H9 (cell line): ENCODE measurements around the gene MUC5B. TPM values are rescaled to one million over a fixed set of nuclear protein-coding genes. Genes with fewer than 3 reads are reported as not detected.

Source experiments
- DNase-seq: peaks from one replicate; pipeline ENCODE4 v3.0.0-alpha.2; 2017
- H2AFZ ChIP-seq: one replicate; pipeline ENCODE4 v1.6.1; 2013; ENCODE audit warnings: mild to moderate bottlenecking, low read length, control low read depth, moderate library complexity
- H2AK5ac ChIP-seq: 2 replicates; pipeline ENCODE4 v1.6.1; 2013; ENCODE audit warnings: low read length, control low read depth, mixed read lengths; ENCODE audit not compliant: insufficient read length
- H2BK120ac ChIP-seq: one replicate; pipeline ENCODE4 v1.6.1; 2013; ENCODE audit warnings: low read depth, mild to moderate bottlenecking, low read length, control low read depth, inconsistent platforms; ENCODE audit not compliant: poor library complexity, severe bottlenecking
- H2BK12ac ChIP-seq: 2 replicates; pipeline ENCODE4 v1.6.1; 2013; ENCODE audit warnings: low read length, control low read depth, mixed read lengths, low read depth; ENCODE audit not compliant: insufficient read length
- H2BK15ac ChIP-seq: 2 replicates; pipeline ENCODE4 v1.6.1; 2013; ENCODE audit warnings: low read depth, low read length, control low read depth
- H2BK20ac ChIP-seq: one replicate; pipeline ENCODE4 v1.6.1; 2013; ENCODE audit warnings: low read depth, mild to moderate bottlenecking, low read length, control low read depth, inconsistent platforms; ENCODE audit not compliant: poor library complexity, severe bottlenecking
- H2BK5ac ChIP-seq: 2 replicates; pipeline ENCODE4 v1.6.1; 2013; ENCODE audit warnings: low read length, control low read depth, mixed read lengths; ENCODE audit not compliant: insufficient read length
- H3K14ac ChIP-seq: 2 replicates; pipeline ENCODE4 v1.6.1; 2013; ENCODE audit warnings: low read length, control low read depth; ENCODE audit not compliant: insufficient read depth
- H3K18ac ChIP-seq: 2 replicates; pipeline ENCODE4 v1.6.1; 2013; ENCODE audit warnings: low read depth, mild to moderate bottlenecking, mixed read lengths, low read length, control low read depth; ENCODE audit not compliant: insufficient read length
- H3K23ac ChIP-seq: 2 replicates; pipeline ENCODE4 v1.6.1; 2013; ENCODE audit warnings: low read length, control low read depth, mixed read lengths, low read depth; ENCODE audit not compliant: insufficient read length
- H3K23me2 ChIP-seq: 2 replicates; pipeline ENCODE4 v1.6.1; 2013; ENCODE audit warnings: low read depth, mild to moderate bottlenecking, mixed read lengths, low read length, control low read depth; ENCODE audit not compliant: insufficient read length, poor library complexity, severe bottlenecking
- H3K27ac ChIP-seq: 2 replicates; pipeline ENCODE4 v1.5.1; 2013; ENCODE audit warnings: low read length, control low read depth, mixed read lengths, low read depth; ENCODE audit not compliant: insufficient read length
- H3K27me3 ChIP-seq: 2 replicates; pipeline ENCODE4 v1.6.1; 2013; ENCODE audit warnings: low read length, control low read depth, inconsistent platforms; ENCODE audit not compliant: insufficient read depth
- H3K4ac ChIP-seq: 2 replicates; pipeline ENCODE4 v1.6.1; 2013; ENCODE audit warnings: low read depth, mild to moderate bottlenecking, control low read depth, inconsistent platforms, low read length, moderate library complexity
- H3K4me1 ChIP-seq: 2 replicates; pipeline ENCODE4 v1.6.1; 2013; ENCODE audit warnings: low read length, control low read depth, inconsistent platforms; ENCODE audit not compliant: insufficient read depth
- H3K4me2 ChIP-seq: 2 replicates; pipeline ENCODE4 v1.6.1; 2013; ENCODE audit warnings: low read length, control low read depth, mixed read lengths; ENCODE audit not compliant: insufficient read length, insufficient read depth
- H3K56ac ChIP-seq: 2 replicates; pipeline ENCODE4 v1.6.1; 2013; ENCODE audit warnings: low read depth, mild to moderate bottlenecking, mixed read lengths, low read length, control low read depth; ENCODE audit not compliant: insufficient read length
- H3K79me1 ChIP-seq: 2 replicates; pipeline ENCODE4 v1.6.1; 2013; ENCODE audit warnings: low read depth, mild to moderate bottlenecking, moderate library complexity, low read length, control low read depth, inconsistent platforms; ENCODE audit not compliant: insufficient read depth, poor library complexity, severe bottlenecking
- H3K79me2 ChIP-seq: 2 replicates; pipeline ENCODE4 v1.6.1; 2013; ENCODE audit warnings: low read length, control low read depth, inconsistent platforms; ENCODE audit not compliant: insufficient read depth
- H3K9ac ChIP-seq: 2 replicates; pipeline ENCODE4 v1.6.1; 2013; ENCODE audit warnings: low read length, control low read depth, mixed read lengths; ENCODE audit not compliant: insufficient read length; ENCODE audit errors: extremely low read depth
- H3K9me3 ChIP-seq: one replicate; pipeline ENCODE4 v1.6.1; 2013; ENCODE audit warnings: low read depth, low read length, inconsistent platforms; ENCODE audit not compliant: control insufficient read depth
- H3T11ph ChIP-seq: one replicate; pipeline ENCODE4 v1.6.1; 2013; ENCODE audit warnings: mild to moderate bottlenecking, low read length, control low read depth, inconsistent platforms
- H4K20me1 ChIP-seq: one replicate; pipeline ENCODE4 v1.6.1; 2013; ENCODE audit not compliant: control insufficient read depth, insufficient read length, insufficient read depth
- H4K5ac ChIP-seq: 2 replicates; pipeline ENCODE4 v1.6.1; 2013; ENCODE audit warnings: low read depth, mild to moderate bottlenecking, mixed read lengths, low read length, control low read depth; ENCODE audit not compliant: insufficient read length
- H4K8ac ChIP-seq: replicated peaks from 2 replicates; pipeline ENCODE4 v1.6.1; 2013; ENCODE audit warnings: low read length, control low read depth, mixed read lengths, low read depth; ENCODE audit not compliant: insufficient read length
- H4K91ac ChIP-seq: 2 replicates; pipeline ENCODE4 v1.6.1; 2013; ENCODE audit warnings: low read depth, mild to moderate bottlenecking, moderate library complexity, mixed read lengths, low read length, control low read depth; ENCODE audit not compliant: insufficient read length
- H3K27ac Mint-ChIP-seq, 3 experiments: 2 replicates in 2 of 3; 3 replicates in 1 of 3; pipeline ENCODE4 v1.8.0; 2020 to 2021; ENCODE audit warnings: mixed read lengths in 3 of 3, mild to moderate bottlenecking in 1 of 3, moderate library complexity in 1 of 3
- H3K27me3 Mint-ChIP-seq: 2 replicates; pipeline ENCODE4 v1.8.0; 2021; ENCODE audit warnings: low read depth, mild to moderate bottlenecking, moderate library complexity, mixed read lengths
- H3K36me3 Mint-ChIP-seq, 3 experiments: 2 replicates in 2 of 3; 3 replicates in 1 of 3; pipeline ENCODE4 v1.8.0; 2020 to 2021; ENCODE audit warnings: low read depth in 3 of 3, mixed read lengths in 3 of 3; ENCODE audit not compliant: insufficient read depth in 1 of 3
- H3K4me1 Mint-ChIP-seq, 2 experiments: 2 replicates each; pipeline ENCODE4 v1.8.0; 2020; ENCODE audit warnings: mixed read lengths in 2 of 2
- H3K4me3 Mint-ChIP-seq, 2 experiments: 2 replicates in 1 of 2; 3 replicates in 1 of 2; pipeline ENCODE4 v1.8.0; 2020 to 2021; ENCODE audit warnings: mild to moderate bottlenecking in 2 of 2, mixed read lengths in 2 of 2, moderate library complexity in 1 of 2
- H3K9me3 Mint-ChIP-seq, 2 experiments: 2 replicates in 1 of 2; 3 replicates in 1 of 2; pipeline ENCODE4 v1.8.0; 2020; ENCODE audit warnings: mild to moderate bottlenecking in 2 of 2, mixed read lengths in 2 of 2, moderate library complexity in 1 of 2
- WGBS: extraction: QIAGEN DNeasy Blood & Tissue Kit; methylation state at CpG from one replicate; pipeline ENCODE4 v1.1.7; 2013; ENCODE audit warnings: missing lambda C conversion rate, low lambda C conversion rate, mixed read lengths; ENCODE audit not compliant: insufficient read length; ENCODE audit errors: extremely low coverage; 5-methylcytosine and 5-hydroxymethylcytosine counted together
- total RNA-seq: library from RNA; stranded (reverse); gene quantifications from 2 replicates; pipeline ENCODE4 v1.2.1, GENCODE V29; 2021
- TF ChIP-seq, protein P1 (sequence below): fragments of 200-600 bp; sonication (generic); conservative IDR thresholded peaks from 3 replicates; pipeline ENCODE4 v1.8.0; 2021; ENCODE audit warnings: antibody characterized with exemption, mild to moderate bottlenecking

MUC5B gene
- total RNA-seq, 1 experiment from 2014 or later = not detected

DNA sequence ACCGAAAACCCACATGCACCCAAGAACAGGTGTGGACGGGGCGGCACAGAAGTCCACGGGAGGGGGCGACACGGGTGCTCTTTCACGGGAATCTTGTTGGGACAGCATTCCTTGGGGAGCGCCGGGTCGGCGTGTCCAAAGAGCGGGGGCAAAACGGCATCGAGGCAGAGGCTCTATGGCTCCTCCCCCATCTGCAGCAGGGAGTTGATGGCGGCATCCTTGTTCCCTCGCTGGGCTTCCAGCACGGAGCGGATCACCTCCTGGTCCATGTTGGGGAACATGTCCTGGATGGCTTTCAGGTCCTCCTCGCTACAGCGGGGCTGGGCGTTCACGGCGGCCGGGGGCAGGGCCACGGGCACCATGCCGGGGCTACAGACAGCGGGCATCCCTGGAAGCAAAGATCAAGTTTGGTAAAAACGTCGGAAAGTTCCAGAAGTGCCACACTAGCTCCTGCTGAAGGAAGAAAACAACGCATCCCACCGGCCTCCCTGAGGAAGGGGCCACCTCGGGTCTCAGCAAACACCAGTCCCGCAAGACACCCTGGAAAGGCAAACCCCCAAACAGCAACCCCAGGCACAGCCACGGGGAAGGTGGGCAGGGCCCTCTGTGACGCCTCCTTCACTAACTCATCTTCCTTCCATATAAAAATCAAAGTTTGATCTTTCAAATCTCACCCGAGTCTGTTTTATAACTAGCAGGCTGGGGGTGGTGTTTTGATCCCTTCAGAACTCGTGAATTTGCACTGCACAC, 54.2 kb downstream of the MUC5B start:
- Mint-ChIP-seq H3K27ac (peak overlapping the region in 2 of 3 experiments; percentile 64 to 71; a peak in 2 of 7 replicates), H3K36me3 (peaks cover 3 to 38% (median 35%) of the 10 kb centered on the region in 3 experiments; a peak in 6 of 7 replicates), H3K9me3 (no peaks in the 10 kb centered on the region), H3K27me3 (no peaks in the 10 kb centered on the region), H3K4me3 (no peak overlapping the region), H3K4me1 (peaks cover 3 to 4% of the 10 kb centered on the region in 2 experiments; a peak in 3 of 4 replicates)
- H3T11ph ChIP-seq = no peak overlapping the region
- H4K8ac ChIP-seq = no peak overlapping the region
- H2AK5ac ChIP-seq = no peak overlapping the region
- no peak overlapping the region for H2BK120ac ChIP-seq
- no peak overlapping the region for H3K56ac ChIP-seq
- DNase-seq = no peak
- no peak overlapping the region for H3K4ac ChIP-seq
- no peak overlapping the region for H3K4me2 ChIP-seq
- H3K27ac ChIP-seq = no peak overlapping the region
- H2BK15ac ChIP-seq = no peak overlapping the region; the same call in 1 of the 2 replicates
- no peak overlapping the region for H2AFZ ChIP-seq
- no peaks in the 10 kb centered on the region for H3K23me2 ChIP-seq
- no peak overlapping the region for H3K23ac ChIP-seq
- H3K79me2 ChIP-seq = no peaks in the 10 kb centered on the region
- no peak overlapping the region for H3K9ac ChIP-seq
- H4K91ac ChIP-seq = no peak overlapping the region
- TF ChIP-seq, protein P1, sequence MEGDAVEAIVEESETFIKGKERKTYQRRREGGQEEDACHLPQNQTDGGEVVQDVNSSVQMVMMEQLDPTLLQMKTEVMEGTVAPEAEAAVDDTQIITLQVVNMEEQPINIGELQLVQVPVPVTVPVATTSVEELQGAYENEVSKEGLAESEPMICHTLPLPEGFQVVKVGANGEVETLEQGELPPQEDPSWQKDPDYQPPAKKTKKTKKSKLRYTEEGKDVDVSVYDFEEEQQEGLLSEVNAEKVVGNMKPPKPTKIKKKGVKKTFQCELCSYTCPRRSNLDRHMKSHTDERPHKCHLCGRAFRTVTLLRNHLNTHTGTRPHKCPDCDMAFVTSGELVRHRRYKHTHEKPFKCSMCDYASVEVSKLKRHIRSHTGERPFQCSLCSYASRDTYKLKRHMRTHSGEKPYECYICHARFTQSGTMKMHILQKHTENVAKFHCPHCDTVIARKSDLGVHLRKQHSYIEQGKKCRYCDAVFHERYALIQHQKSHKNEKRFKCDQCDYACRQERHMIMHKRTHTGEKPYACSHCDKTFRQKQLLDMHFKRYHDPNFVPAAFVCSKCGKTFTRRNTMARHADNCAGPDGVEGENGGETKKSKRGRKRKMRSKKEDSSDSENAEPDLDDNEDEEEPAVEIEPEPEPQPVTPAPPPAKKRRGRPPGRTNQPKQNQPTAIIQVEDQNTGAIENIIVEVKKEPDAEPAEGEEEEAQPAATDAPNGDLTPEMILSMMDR = no peak
- H2BK12ac ChIP-seq = no peak overlapping the region
- H3K9me3 ChIP-seq = no peaks in the 10 kb centered on the region
- no peak overlapping the region for H3K14ac ChIP-seq
- no peak overlapping the region for H3K18ac ChIP-seq
- H3K4me1 ChIP-seq = no peaks in the 10 kb centered on the region
- H4K5ac ChIP-seq = no peak overlapping the region
- H3K27me3 ChIP-seq = no peaks in the 10 kb centered on the region
- H2BK5ac ChIP-seq = no peak overlapping the region
- H3K79me1 ChIP-seq = no peaks in the 10 kb centered on the region
- no CpG with 5 or more reads among the region's 37 CpGs for WGBS
- no peaks in the 10 kb centered on the region for H4K20me1 ChIP-seq
- H2BK20ac ChIP-seq = no peak overlapping the region
